ENCODE results near the gene NMNAT2.

NMNAT2 gene

GRCh38 chr1:183363972-183364371, 54.2 kb downstream of the NMNAT2 start:
- peak in 1 of 2 donors; percentile 32 for DNase-seq

GRCh38 chr1:183361081-183361480, 57.1 kb downstream of the NMNAT2 start:
- no peak for DNase-seq

GRCh38 chr1:183360473-183360872, 57.7 kb downstream of the NMNAT2 start:
- DNase-seq = no peak

GRCh38 chr1:183356534-183357182, 61.5 kb downstream of the NMNAT2 start:
- DNase-seq = no peak

- DNase-seq = no peak
Measured at GRCh38 chr1:183355797-183356196, 62.4 kb downstream of the NMNAT2 start.

- no peak for DNase-seq
Measured at GRCh38 chr1:183355181-183355580, 63.0 kb downstream of the NMNAT2 start.

- no peak for DNase-seq
Measured at GRCh38 chr1:183353597-183353996, 64.6 kb downstream of the NMNAT2 start.

- DNase-seq = no peak
Measured at GRCh38 chr1:183349201-183349711, 68.9 kb downstream of the NMNAT2 start.

- DNase-seq = no peak
Measured at GRCh38 chr1:183346276-183346732, 71.9 kb downstream of the NMNAT2 start.

- no peak for DNase-seq
Measured at GRCh38 chr1:183339556-183340167, 78.5 kb downstream of the NMNAT2 start.

GRCh38 chr1:183331091-183331742, 87.0 kb downstream of the NMNAT2 start:
- no peak for DNase-seq

GRCh38 chr1:183330335-183330734, 87.8 kb downstream of the NMNAT2 start:
- DNase-seq = no peak

- no peak for DNase-seq
Measured at GRCh38 chr1:183328371-183328770, 89.8 kb downstream of the NMNAT2 start.

GRCh38 chr1:183327434-183328290, 90.5 kb downstream of the NMNAT2 start:
- no peak for DNase-seq

- no peak for DNase-seq
Measured at GRCh38 chr1:183323849-183324683, 94.1 kb downstream of the NMNAT2 start.

- no peak for DNase-seq
Measured at GRCh38 chr1:183319606-183320005, 98.6 kb downstream of the NMNAT2 start.

GRCh38 chr1:183319051-183319450, 99.1 kb downstream of the NMNAT2 start:
- no peak for DNase-seq

- no peak for DNase-seq
Measured at GRCh38 chr1:183318433-183318832, 99.7 kb downstream of the NMNAT2 start.

GRCh38 chr1:183315991-183316758, 102.0 kb downstream of the NMNAT2 start:
- no peak for DNase-seq

- no peak for DNase-seq
Measured at GRCh38 chr1:183313063-183313462, 105.1 kb downstream of the NMNAT2 start.
